ENCODE measurements around the gene SLFN12.

Gene SLFN12

DNA sequence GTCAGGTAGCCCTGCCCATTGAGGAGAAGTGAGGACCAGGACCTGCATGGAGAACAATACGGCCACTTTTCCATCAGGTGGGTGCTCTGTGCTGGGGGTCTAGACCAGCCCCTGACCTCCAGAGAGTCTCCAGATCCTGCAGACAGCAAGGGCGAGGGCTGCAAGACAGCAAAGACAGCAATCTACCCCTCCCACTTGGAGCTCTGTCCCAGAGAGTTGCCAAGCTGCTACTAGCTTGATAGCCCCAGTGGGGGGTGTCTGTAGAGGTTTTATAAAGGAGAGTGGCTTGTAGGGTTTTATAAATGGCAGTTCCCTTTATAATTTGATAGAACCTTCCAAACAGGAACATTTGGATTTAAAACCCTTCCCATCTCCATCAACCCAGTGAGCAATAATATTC lies 42.1 kb downstream of the SLFN12 start:
- Mint-ChIP-seq H3K4me1 (ENCODE audit: low read depth in 2 of 2) (peaks cover 2 to 7% of the 10 kb centered on the region in 2 donors), H3K4me3 (no peak overlapping the region), H3K36me3 (ENCODE audit: insufficient read depth) (no peaks in the 10 kb centered on the region), H3K27ac (no peak overlapping the region), H3K9me3 (no peaks in the 10 kb centered on the region), H3K27me3 (peaks cover 0 to 7% of the 10 kb centered on the region in 2 donors)
- DNase-seq (no peak), ATAC-seq (replicated peaks) (no peak)

- DNase-seq = no peak
- ATAC-seq (replicated peaks) = no peak
- no peak overlapping the region for H3K27ac Mint-ChIP-seq
- no peak overlapping the region for H3K4me3 Mint-ChIP-seq
- no peaks in the 10 kb centered on the region for H3K9me3 Mint-ChIP-seq
- H3K4me1 Mint-ChIP-seq (ENCODE audit: low read depth in 2 of 2) = peaks cover 2 to 3% of the 10 kb centered on the region in 2 donors
- H3K27me3 Mint-ChIP-seq = peaks cover 0 to 7% of the 10 kb centered on the region in 2 donors
- H3K36me3 Mint-ChIP-seq (ENCODE audit: insufficient read depth) = no peaks in the 10 kb centered on the region
Measured at GRCh38 chr17:35387496-35387895, 44.8 kb downstream of the SLFN12 start.

GRCh38 chr17:35377706-35378105 lies 54.6 kb downstream of the SLFN12 start:
- H3K27ac Mint-ChIP-seq = no peak overlapping the region
- no peak for DNase-seq
- H3K9me3 Mint-ChIP-seq = no peaks in the 10 kb centered on the region
- ATAC-seq (replicated peaks) = no peak
- H3K36me3 Mint-ChIP-seq (ENCODE audit: insufficient read depth) = peaks cover 22% of the 10 kb centered on the region
- H3K27me3 Mint-ChIP-seq = no peaks in the 10 kb centered on the region
- no peak overlapping the region for H3K4me3 Mint-ChIP-seq
- peaks cover 22 to 26% of the 10 kb centered on the region in 2 donors for H3K4me1 Mint-ChIP-seq (ENCODE audit: low read depth in 2 of 2)

DNA sequence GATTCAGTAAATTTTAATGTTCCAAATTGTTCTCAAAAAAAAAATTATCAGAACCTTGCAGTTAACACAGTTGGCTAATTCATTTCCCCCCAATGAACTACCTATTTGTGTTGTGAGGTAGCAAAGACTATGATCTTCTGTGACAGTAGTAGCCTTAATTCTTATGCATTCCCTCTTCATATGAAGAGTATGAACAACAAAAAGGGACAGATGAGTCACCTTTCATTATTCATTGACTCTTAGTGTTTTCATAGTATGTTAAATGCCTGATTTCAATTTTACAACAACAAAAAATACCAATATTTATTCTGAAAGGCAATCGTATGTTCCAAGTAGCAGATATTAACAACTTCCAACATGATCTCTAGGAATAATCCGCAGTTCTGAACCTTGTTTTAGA lies 55.2 kb downstream of the SLFN12 start:
- no peak overlapping the region for H3K4me3 Mint-ChIP-seq
- no peak overlapping the region for H3K27ac Mint-ChIP-seq
- H3K9me3 Mint-ChIP-seq = no peaks in the 10 kb centered on the region
- peaks cover 24% of the 10 kb centered on the region for H3K36me3 Mint-ChIP-seq (ENCODE audit: insufficient read depth)
- ATAC-seq (replicated peaks) = no peak
- no peaks in the 10 kb centered on the region for H3K27me3 Mint-ChIP-seq
- no peak for DNase-seq
- peaks cover 25% of the 10 kb centered on the region in 2 donors for H3K4me1 Mint-ChIP-seq (ENCODE audit: low read depth in 2 of 2)

DNA sequence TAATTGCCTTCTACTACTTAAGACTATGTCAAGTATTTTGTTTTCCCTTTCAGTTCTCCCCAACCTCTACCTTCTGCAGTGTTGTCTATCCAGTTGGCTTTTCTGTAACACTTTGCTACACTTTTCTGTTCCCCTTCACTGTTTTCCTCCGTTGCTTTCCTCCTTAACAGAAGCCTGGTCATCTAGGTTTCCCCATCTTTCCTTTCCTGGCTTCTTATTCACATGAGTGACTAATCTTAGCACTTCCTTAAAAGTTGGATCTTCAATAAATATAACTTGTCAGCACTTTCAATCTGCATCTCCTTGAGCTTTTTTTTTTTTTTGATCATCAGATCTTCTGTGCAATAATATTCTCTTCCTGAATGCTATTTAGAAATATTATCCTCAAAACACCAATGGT lies 56.1 kb downstream of the SLFN12 start:
- no peak overlapping the region for H3K4me3 Mint-ChIP-seq
- H3K9me3 Mint-ChIP-seq = no peaks in the 10 kb centered on the region
- ATAC-seq (replicated peaks) = no peak
- H3K27me3 Mint-ChIP-seq = no peaks in the 10 kb centered on the region
- peak overlapping the region; percentile 5 to 72 for H3K27ac Mint-ChIP-seq
- peaks cover 27% of the 10 kb centered on the region for H3K36me3 Mint-ChIP-seq (ENCODE audit: insufficient read depth)
- DNase-seq = no peak
- H3K4me1 Mint-ChIP-seq (ENCODE audit: low read depth in 2 of 2) = peaks cover 33% of the 10 kb centered on the region in 2 donors

- DNase-seq (no peak), ATAC-seq (replicated peaks) (no peak)
- H3K27me3 Mint-ChIP-seq = no peaks in the 10 kb centered on the region
- peak overlapping the region; percentile 97 to 99 for H3K4me3 Mint-ChIP-seq
- peak overlapping the region; percentile 97 to 98 for H3K27ac Mint-ChIP-seq
- H3K36me3 Mint-ChIP-seq (ENCODE audit: insufficient read depth) = peaks cover 27% of the 10 kb centered on the region
- H3K9me3 Mint-ChIP-seq = peaks cover 0 to 1% of the 10 kb centered on the region in 2 donors
- H3K4me1 Mint-ChIP-seq (ENCODE audit: low read depth in 2 of 2) = peaks cover 39 to 45% of the 10 kb centered on the region in 2 donors
Measured at GRCh38 chr17:35374766-35375344, 57.4 kb downstream of the SLFN12 start.

GRCh38 chr17:35373984-35374765 lies 58.1 kb downstream of the SLFN12 start:
- DNase-seq = peak; percentile 23 to 48 (median 24)
- Mint-ChIP-seq H3K27me3 (no peaks in the 10 kb centered on the region), H3K4me3 (peak overlapping the region; percentile 97 to 99), H3K4me1 (ENCODE audit: low read depth in 2 of 2) (peaks cover 43 to 49% of the 10 kb centered on the region in 2 donors), H3K9me3 (peaks cover 0 to 1% of the 10 kb centered on the region in 2 donors), H3K36me3 (ENCODE audit: insufficient read depth) (peaks cover 27% of the 10 kb centered on the region), H3K27ac (peak overlapping the region; percentile 97 to 98)
- ATAC-seq (replicated peaks) = peak; percentile 58

- peak within 1 kb of the TSS; percentile 97 to 99 for H3K4me3 Mint-ChIP-seq
- peaks cover 27% of the 10 kb centered on the region for H3K36me3 Mint-ChIP-seq (ENCODE audit: insufficient read depth)
- ATAC-seq (replicated peaks) (peak; percentile 87), DNase-seq (peak; percentile 76 to 77 (median 76))
- peak within 1 kb of the TSS; percentile 97 to 98 for H3K27ac Mint-ChIP-seq
- H3K4me1 Mint-ChIP-seq (ENCODE audit: low read depth in 2 of 2) = peaks cover 48 to 55% of the 10 kb centered on the region in 2 donors
- peaks cover 0 to 1% of the 10 kb centered on the region in 2 donors for H3K9me3 Mint-ChIP-seq
- H3K27me3 Mint-ChIP-seq = no peaks in the 10 kb centered on the region
Measured at GRCh38 chr17:35373534-35373983, 58.7 kb downstream of the SLFN12 start, which contains the start of gene SLFN11. SLFN11 (minus strand) TSS chr17:35373621; CDS start chr17:35363807, 9,814 bp downstream.

GRCh38 chr17:35372846-35373533 lies 59.3 kb downstream of the SLFN12 start:
- ATAC-seq (replicated peaks) (peak; percentile 12), DNase-seq (peak in 1 of 3 experiments; percentile 6)
- Mint-ChIP-seq H3K4me3 (peak overlapping the region; percentile 97 to 99), H3K9me3 (peaks cover 0 to 1% of the 10 kb centered on the region in 2 donors), H3K4me1 (ENCODE audit: low read depth in 2 of 2) (peaks cover 52 to 61% of the 10 kb centered on the region in 2 donors), H3K27me3 (no peaks in the 10 kb centered on the region), H3K27ac (peak overlapping the region; percentile 97 to 98), H3K36me3 (ENCODE audit: insufficient read depth) (peaks cover 27% of the 10 kb centered on the region)

- Mint-ChIP-seq H3K36me3 (ENCODE audit: insufficient read depth) (peaks cover 27% of the 10 kb centered on the region), H3K27me3 (no peaks in the 10 kb centered on the region), H3K4me3 (peak overlapping the region; percentile 97 to 99), H3K27ac (peak overlapping the region; percentile 49 to 67), H3K4me1 (ENCODE audit: low read depth in 2 of 2) (peaks cover 55 to 69% of the 10 kb centered on the region in 2 donors), H3K9me3 (peaks cover 0 to 1% of the 10 kb centered on the region in 2 donors)
- no peak for ATAC-seq (replicated peaks)
- no peak for DNase-seq
Measured at GRCh38 chr17:35371934-35372333, 60.4 kb downstream of the SLFN12 start.

DNA sequence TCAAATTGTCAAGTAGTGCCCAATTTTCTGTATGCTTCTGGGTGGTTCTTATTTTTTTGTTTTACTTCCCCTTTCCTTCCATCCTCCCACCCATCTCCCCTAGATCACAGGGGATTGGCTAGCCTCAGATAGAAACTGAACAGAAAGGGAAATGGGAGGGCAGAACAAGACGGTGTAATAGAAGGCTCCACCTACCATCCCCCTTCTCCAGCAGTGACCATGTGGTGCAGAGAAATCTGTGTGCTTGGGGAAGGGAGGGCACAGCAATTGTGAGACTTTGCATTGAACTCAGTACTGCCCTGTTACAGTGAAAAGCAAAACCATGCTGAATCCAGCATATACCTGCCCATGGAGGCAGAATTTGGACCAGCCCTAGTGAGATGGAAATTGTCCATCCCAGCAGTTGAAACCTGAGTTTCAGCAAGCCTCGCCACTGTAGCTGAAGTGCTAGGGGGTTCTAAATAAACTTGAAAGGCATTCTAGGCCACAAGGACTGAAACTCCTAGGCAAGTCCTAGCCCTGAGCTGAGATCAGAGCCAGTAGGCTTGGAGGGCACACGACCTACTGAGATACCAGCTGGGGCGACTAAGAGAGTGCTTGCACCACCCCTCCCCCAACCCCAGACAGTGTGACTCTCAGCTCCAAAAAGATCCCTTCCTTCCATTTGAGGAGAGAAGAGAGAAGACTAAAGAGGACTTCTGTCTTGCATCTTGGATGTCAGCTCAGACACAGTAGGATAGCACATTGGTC lies 64.0 kb downstream of the SLFN12 start:
- peak overlapping the region; percentile 47 to 58 for H3K4me3 Mint-ChIP-seq
- peak; percentile 30 to 33 (median 31) for DNase-seq

DNA sequence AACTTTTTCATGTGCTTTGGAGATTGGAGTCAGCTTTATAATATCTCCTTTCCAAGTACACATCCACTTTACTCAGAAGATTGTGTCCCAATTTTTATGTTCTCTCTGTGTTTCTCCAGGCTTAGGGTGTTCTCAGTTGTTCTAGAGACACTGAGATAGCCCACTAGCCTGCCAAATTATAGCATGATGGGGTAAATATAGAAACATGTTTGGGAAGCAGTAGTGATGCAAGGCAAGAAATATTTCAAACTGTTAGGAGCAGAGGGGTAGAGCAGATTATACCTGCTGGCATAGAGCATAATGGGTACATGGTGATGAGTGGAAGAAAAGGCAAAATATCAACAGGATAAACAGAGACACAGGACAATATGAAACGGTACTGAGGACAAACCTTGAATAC lies 71.3 kb downstream of the SLFN12 start:
- no peak for ATAC-seq (replicated peaks)
- DNase-seq = no peak
- Mint-ChIP-seq H3K4me3 (peak overlapping the region in 1 of 2 donors; percentile 19), H3K27ac (no peak overlapping the region), H3K9me3 (no peaks in the 10 kb centered on the region), H3K36me3 (ENCODE audit: insufficient read depth) (peaks cover 48% of the 10 kb centered on the region), H3K27me3 (no peaks in the 10 kb centered on the region), H3K4me1 (ENCODE audit: low read depth in 2 of 2) (peaks cover 25 to 42% of the 10 kb centered on the region in 2 donors)

More for the DNA sequence above, 64.0 kb downstream of the SLFN12 start:
- H3K36me3 Mint-ChIP-seq (ENCODE audit: insufficient read depth) = peaks cover 25% of the 10 kb centered on the region
- H3K27me3 Mint-ChIP-seq = no peaks in the 10 kb centered on the region
- ATAC-seq (replicated peaks) = peak; percentile 93
- peaks cover 0 to 1% of the 10 kb centered on the region in 2 donors for H3K9me3 Mint-ChIP-seq
- H3K27ac Mint-ChIP-seq = peak overlapping the region; percentile 65 to 76
- peaks cover 52 to 65% of the 10 kb centered on the region in 2 donors for H3K4me1 Mint-ChIP-seq (ENCODE audit: low read depth in 2 of 2)
